Measurements from ENCODE around the gene MYOZ1.

DNA sequence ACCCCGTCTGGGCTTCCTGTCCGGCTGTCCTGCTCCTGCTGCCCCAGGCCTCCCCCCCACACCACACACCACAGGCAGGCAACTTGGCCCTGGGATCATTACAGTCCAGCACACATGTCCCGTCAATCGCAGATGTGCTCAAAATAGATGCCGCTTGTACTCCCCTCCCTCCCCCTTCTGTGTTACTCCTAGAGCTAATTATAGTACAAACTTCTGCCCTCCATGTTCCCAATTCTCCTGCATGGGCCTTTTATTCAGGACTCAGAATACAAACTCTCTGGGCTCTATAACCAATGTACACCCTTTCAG is 14.7 kb upstream of the MYOZ1 start, which contains the start of gene SYNPO2L:
- no peak for TF ChIP-seq POLR2A (IDR thresholded peaks at IDR 0.05)
- TF ChIP-seq, protein P1, sequence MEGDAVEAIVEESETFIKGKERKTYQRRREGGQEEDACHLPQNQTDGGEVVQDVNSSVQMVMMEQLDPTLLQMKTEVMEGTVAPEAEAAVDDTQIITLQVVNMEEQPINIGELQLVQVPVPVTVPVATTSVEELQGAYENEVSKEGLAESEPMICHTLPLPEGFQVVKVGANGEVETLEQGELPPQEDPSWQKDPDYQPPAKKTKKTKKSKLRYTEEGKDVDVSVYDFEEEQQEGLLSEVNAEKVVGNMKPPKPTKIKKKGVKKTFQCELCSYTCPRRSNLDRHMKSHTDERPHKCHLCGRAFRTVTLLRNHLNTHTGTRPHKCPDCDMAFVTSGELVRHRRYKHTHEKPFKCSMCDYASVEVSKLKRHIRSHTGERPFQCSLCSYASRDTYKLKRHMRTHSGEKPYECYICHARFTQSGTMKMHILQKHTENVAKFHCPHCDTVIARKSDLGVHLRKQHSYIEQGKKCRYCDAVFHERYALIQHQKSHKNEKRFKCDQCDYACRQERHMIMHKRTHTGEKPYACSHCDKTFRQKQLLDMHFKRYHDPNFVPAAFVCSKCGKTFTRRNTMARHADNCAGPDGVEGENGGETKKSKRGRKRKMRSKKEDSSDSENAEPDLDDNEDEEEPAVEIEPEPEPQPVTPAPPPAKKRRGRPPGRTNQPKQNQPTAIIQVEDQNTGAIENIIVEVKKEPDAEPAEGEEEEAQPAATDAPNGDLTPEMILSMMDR (IDR thresholded peaks at IDR 0.05) = no peak
